Prostate gland (tissue), 2 donors: ENCODE measurements around the gene HELQ. TPM values are rescaled to one million over a fixed set of nuclear protein-coding genes. Genes with fewer than 3 reads are reported as not detected.

Source experiments
- DNase-seq: peaks from one replicate; pipeline ENCODE4 v3.0.0-alpha.2; 2019; ENCODE audit warnings: low spot score
- H3K27ac ChIP-seq, 2 donors: fragments of 200-600 bp; sonication (generic); 2 replicates each; pipeline ENCODE4 v1.5.1; 2017 to 2019
- H3K27me3 ChIP-seq: fragments of 200-600 bp; sonication (generic); replicated peaks from 2 replicates; pipeline ENCODE4 v1.5.1; 2019; ENCODE audit not compliant: insufficient read depth
- H3K36me3 ChIP-seq, 2 donors: fragments of 200-600 bp; sonication (generic); 1 replicate in 1 of 2; 2 replicates in 1 of 2; pipeline versions ENCODE4 v1.5.1 to v1.8.1; 2017 to 2019
- H3K4me1 ChIP-seq: fragments of 200-600 bp; sonication (generic); replicated peaks from 2 replicates; pipeline ENCODE4 v1.5.1; 2019
- H3K4me3 ChIP-seq, 2 donors: fragments of 200-600 bp; sonication (generic); 2 replicates each; pipeline ENCODE4 v1.5.1; 2017 to 2019
- H3K9me3 ChIP-seq: fragments of 200-600 bp; sonication (generic); 2 replicates; pipeline ENCODE4 v1.5.1; 2017
- POLR2A ChIP-seq: fragments of 450-650 bp; IDR thresholded peaks from one replicate; pipeline ENCODE4 v1.6.1; 2016; ENCODE audit warnings: antibody characterized with exemption, mild to moderate bottlenecking
- POLR2AphosphoS5 ChIP-seq: sonication (generic); formaldehyde crosslinking; IDR thresholded peaks from one replicate; pipeline ENCODE4 v1.6.1; 2017; ENCODE audit warnings: antibody characterized with exemption
- WGBS: methylation state at CpG from one replicate; pipeline ENCODE4 v1.1.5; 2018; 5-methylcytosine and 5-hydroxymethylcytosine counted together
- intact Hi-C: fragments of 100-400 bp; cut with DNase I; formaldehyde crosslinking; loops from one replicate; pipeline ENCODE4 v1.14.2; 2022
- total RNA-seq, 2 donors: library from RNA; depleted of rRNA; stranded (reverse); fragments of >200 nt; gene quantifications; one replicate each; pipeline ENCODE4 v1.1.0, GENCODE V29; 2016
- TF ChIP-seq, protein P1 (sequence below), 4 experiments: fragments of 200-600 bp in 2 of 4; fragments of 450-650 bp in 2 of 4; sonication (generic) in 2 of 4; IDR thresholded peaks; 1 replicate in 3 of 4; 2 replicates in 1 of 4; pipeline ENCODE4 v1.5.1; 2016 to 2019; ENCODE audit warnings: antibody characterized with exemption in 4 of 4, mild to moderate bottlenecking in 2 of 4, moderate library complexity in 2 of 4

HELQ gene
- total RNA-seq, 2 donors from 2014 or later = 15.5 to 20.9 TPM

DNA sequence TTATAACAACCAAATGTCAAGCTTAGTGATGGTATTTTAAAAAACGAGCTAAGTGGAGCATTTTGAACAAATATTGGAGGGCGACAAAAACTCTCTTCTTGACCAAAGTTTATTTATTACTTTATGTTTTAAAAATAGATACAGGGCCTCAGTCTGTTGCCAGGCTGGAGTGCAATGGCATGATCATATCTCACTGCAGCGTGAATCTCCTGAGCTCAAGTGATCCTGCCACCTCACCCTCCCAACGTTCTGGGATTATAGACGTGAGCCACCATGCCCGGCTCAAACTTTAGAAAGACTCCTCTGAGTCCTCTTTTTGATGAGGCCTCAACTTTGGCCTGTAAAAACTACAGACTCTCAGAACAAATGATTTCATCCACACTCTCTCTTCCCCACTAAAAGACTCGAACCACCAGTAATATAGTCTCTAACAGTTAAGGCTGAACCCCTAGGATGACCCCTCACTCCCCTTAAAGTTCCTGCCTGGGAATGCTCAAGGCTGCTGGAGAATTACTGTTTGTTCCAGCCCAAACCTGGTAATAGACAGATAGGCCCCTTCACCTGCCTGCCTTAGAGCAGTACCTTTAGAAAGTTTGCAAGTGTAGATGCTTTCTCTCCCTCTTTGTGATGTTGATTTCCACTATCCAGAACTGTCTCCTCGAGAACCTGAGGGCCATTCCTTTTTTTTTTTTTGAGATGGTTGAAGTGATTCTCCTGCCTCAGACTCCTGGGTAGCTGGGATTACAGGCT, 65.7 kb downstream of the HELQ start:
- H3K36me3 ChIP-seq = no peaks in the 10 kb centered on the region
- no peaks in the 10 kb centered on the region for H3K27me3 ChIP-seq
- no peak for DNase-seq
- H3K9me3 ChIP-seq = no peaks in the 10 kb centered on the region
- H3K4me1 ChIP-seq = no peaks in the 10 kb centered on the region
- no peak overlapping the region for H3K4me3 ChIP-seq
- TF ChIP-seq POLR2AphosphoS5 (no peak), POLR2A (no peak)
- TF ChIP-seq, protein P1, sequence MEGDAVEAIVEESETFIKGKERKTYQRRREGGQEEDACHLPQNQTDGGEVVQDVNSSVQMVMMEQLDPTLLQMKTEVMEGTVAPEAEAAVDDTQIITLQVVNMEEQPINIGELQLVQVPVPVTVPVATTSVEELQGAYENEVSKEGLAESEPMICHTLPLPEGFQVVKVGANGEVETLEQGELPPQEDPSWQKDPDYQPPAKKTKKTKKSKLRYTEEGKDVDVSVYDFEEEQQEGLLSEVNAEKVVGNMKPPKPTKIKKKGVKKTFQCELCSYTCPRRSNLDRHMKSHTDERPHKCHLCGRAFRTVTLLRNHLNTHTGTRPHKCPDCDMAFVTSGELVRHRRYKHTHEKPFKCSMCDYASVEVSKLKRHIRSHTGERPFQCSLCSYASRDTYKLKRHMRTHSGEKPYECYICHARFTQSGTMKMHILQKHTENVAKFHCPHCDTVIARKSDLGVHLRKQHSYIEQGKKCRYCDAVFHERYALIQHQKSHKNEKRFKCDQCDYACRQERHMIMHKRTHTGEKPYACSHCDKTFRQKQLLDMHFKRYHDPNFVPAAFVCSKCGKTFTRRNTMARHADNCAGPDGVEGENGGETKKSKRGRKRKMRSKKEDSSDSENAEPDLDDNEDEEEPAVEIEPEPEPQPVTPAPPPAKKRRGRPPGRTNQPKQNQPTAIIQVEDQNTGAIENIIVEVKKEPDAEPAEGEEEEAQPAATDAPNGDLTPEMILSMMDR (IDR thresholded peaks at IDR 0.05) = no peak
- 57% methylated on average over 8 of the region's 8 CpGs for WGBS
- intact Hi-C loops = no loop called here
- no peak overlapping the region for H3K27ac ChIP-seq

DNA sequence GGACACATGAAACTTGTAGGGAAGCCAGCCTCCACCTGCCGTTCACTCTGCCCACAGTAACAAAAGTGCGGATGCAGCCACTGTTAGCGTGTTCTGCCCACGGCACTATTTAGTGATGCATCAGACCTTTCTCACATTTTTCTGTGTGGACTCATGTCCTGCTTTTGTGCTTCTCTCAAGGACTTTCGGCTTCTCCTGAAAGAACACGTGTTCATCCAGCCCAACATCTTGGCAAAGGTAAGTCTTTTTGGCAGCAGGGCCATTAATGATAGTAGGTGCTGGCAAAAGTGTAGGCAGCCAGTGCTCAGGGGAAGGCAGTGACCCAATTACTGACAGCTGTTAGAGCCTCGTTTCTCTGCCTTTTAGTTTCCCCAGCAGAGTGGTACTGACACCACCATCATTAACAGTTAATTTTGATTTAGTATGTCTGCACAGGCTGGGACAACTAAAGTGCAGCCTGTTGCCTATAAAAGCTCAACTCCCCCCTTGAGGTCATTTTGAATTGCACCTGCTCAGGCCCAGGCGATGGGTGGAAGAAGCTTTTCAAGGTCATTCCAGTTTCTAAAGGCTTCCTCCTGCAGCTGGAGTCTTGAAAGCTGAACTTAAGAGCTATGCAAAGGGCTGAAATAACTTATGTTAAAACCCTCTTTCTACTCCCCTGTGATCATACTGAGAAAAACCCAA, 66.4 kb downstream of the HELQ start:
- no peak for DNase-seq
- Histone ChIP-seq H3K27ac (no peak overlapping the region), H3K4me3 (no peak overlapping the region), H3K4me1 (no peaks in the 10 kb centered on the region), H3K27me3 (no peaks in the 10 kb centered on the region), H3K36me3 (no peaks in the 10 kb centered on the region), H3K9me3 (no peaks in the 10 kb centered on the region)
- WGBS = 62% methylated on average over 8 of the region's 8 CpGs
- intact Hi-C loops = no loop called here
- TF ChIP-seq, protein P1 (IDR thresholded peaks at IDR 0.05) = no peak
- TF ChIP-seq POLR2AphosphoS5 (no peak), POLR2A (no peak)

DNA sequence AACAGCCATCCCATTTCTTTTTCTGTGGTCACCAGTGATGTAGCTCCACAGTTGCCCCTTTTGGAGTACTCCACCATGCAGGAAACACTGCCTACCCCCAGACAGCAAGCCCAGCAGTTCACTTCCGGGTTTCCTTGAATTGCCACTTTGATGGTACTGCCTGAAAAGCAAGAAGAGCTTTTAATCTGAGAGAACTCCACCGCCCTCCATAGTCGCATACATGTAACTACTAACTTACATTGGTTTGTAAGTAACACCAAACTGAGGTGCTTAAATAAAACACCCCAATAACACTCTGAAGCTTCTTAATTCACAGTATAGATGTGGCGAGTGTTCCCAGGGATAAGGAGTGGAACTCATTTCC, 67.3 kb downstream of the HELQ start:
- no peaks in the 10 kb centered on the region for H3K9me3 ChIP-seq
- H3K27ac ChIP-seq = no peak overlapping the region
- intact Hi-C loops = no loop called here
- WGBS = 83% methylated on average over 4 of the region's 4 CpGs
- no peak for TF ChIP-seq POLR2A
- no peak for TF ChIP-seq POLR2AphosphoS5
- TF ChIP-seq, protein P1 (IDR thresholded peaks at IDR 0.05) = no peak
- no peaks in the 10 kb centered on the region for H3K27me3 ChIP-seq
- no peak overlapping the region for H3K4me3 ChIP-seq
- DNase-seq = no peak
- H3K36me3 ChIP-seq = no peaks in the 10 kb centered on the region
- no peaks in the 10 kb centered on the region for H3K4me1 ChIP-seq

DNA sequence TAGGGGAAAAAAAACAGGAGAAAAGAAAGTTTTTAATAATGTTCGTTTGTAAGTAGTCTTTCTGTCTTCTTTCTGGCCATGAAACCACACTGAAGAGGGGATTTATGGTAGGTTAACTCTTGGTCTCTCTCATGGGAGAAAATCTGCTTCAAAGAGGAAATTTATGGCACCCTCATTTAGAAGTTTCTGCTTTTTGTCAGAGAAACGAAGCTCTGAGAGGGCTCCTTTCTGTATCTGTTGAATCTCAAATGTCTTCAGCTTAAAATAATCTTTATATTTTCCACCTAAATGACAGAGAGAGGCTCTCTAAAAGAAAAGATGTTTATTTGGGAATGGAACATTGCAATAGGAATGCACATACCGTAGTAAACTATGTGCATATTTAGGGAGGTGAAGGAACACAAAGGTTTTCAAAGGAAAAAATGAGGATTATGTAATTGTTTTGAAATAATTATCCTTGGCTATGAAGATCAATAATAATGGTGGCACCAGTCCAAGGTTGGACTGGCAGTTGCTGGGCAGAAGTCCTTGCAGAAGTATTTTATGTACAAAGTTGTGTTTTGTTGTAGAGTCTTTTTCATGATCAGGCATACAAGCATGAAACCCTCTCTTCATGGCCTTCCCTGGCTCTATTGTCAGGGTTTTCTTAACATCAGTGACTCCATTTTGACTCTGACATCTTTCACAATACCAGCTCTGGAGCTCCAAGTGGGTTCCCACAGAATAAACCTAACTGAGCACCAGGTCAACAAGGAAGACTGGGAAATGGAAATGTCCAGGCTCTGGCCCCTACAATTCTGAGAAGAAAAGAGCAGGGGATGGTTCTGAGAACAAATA, 67.9 kb downstream of the HELQ start:
- intact Hi-C loops = no loop called here
- TF ChIP-seq POLR2A (no peak), POLR2AphosphoS5 (no peak)
- TF ChIP-seq, protein P1 (IDR thresholded peaks at IDR 0.05) = no peak
- Histone ChIP-seq H3K36me3 (no peaks in the 10 kb centered on the region), H3K9me3 (no peaks in the 10 kb centered on the region), H3K4me1 (no peaks in the 10 kb centered on the region), H3K27ac (no peak overlapping the region), H3K27me3 (no peaks in the 10 kb centered on the region), H3K4me3 (no peak overlapping the region)
- WGBS = 44% methylated on average over 3 of the region's 3 CpGs
- DNase-seq = no peak
